AG04449 (cell line): Measurements from ENCODE around the gene CXCR2.

Experiments used
- CTCF ChIA-PET: fragments of 350-600 bp; formaldehyde crosslinking; extraction: SDS; loops from one replicate; lab custom pipeline; 2021; ENCODE audit warnings: antibody characterized with exemption; lab: Yijun Ruan, JAX
- POLR2A ChIA-PET: fragments of 400-600, 350-600 bp; formaldehyde crosslinking; extraction: SDS; loops from one replicate; lab custom pipeline; 2020; ENCODE audit warnings: antibody characterized with exemption, inconsistent platforms; lab: Yijun Ruan, JAX
- DNase-seq: peaks from one replicate; pipeline ENCODE4 v3.0.0-alpha.2; 2010; ENCODE audit warnings: low read depth, low spot score
- H3K4me3 ChIP-seq: 2 replicates; pipeline ENCODE4 v1.5.1; 2011; ENCODE audit warnings: low read depth, mild to moderate bottlenecking, control low read depth, low read length
- TF ChIP-seq, protein P1 (sequence below): IDR thresholded peaks from one replicate; pipeline ENCODE4 v1.5.1; 2011; ENCODE audit warnings: mild to moderate bottlenecking, moderate library complexity, low read length, control low read depth, inconsistent platforms; ENCODE audit not compliant: insufficient read depth; ENCODE audit errors: missing control alignments

Gene CXCR2

DNA sequence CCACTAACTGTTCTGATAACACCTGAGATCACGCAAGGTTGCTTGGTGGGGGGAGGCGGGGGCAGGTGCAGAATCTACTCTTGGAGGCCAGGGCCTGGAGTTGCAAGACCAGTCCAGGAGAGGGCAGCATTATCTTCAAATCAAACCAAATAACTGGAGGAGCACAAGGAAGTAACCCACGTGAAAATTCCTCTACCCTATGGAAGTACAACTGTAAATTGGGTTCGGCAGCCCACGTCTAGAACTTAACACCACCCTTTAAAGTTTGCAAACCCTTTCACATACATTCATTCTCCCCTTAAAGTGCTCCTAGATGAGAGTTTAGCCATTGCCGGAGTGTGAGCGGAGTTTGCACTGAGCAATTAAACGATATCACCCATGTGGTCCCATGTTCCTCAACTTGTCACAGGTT is 60.5 kb downstream of the CXCR2 start:
- TF ChIP-seq, protein P1, sequence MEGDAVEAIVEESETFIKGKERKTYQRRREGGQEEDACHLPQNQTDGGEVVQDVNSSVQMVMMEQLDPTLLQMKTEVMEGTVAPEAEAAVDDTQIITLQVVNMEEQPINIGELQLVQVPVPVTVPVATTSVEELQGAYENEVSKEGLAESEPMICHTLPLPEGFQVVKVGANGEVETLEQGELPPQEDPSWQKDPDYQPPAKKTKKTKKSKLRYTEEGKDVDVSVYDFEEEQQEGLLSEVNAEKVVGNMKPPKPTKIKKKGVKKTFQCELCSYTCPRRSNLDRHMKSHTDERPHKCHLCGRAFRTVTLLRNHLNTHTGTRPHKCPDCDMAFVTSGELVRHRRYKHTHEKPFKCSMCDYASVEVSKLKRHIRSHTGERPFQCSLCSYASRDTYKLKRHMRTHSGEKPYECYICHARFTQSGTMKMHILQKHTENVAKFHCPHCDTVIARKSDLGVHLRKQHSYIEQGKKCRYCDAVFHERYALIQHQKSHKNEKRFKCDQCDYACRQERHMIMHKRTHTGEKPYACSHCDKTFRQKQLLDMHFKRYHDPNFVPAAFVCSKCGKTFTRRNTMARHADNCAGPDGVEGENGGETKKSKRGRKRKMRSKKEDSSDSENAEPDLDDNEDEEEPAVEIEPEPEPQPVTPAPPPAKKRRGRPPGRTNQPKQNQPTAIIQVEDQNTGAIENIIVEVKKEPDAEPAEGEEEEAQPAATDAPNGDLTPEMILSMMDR, result peak; percentile 76
- CTCF ChIA-PET, result interaction anchor here (1.7 to 5.6 kb wide), 4 partner anchors 15 to 89 kb away, joined by 4 to 36 read pairs (median 7); partner anchors contain the start of genes AAMP and PNKD
- POLR2A ChIA-PET, result no interaction called here

More for the DNA sequence above, 60.5 kb downstream of the CXCR2 start:
- no peak overlapping the region for H3K4me3 ChIP-seq
- peak; percentile 12 for DNase-seq
